Limb (tissue), 2 donors: ENCODE measurements around the gene LBP.
"Not testable (repeated sequence)": the region's sequence is repeated elsewhere in the genome, so short reads cannot be mapped to it uniquely, and the experiment has no call there.

Experiments used
- DNase-seq, 2 donors: peaks; one replicate each; pipeline ENCODE4 v3.0.0-alpha.2; 2016; ENCODE audit errors: extremely low spot score in 2 of 2

LBP gene

GRCh38 chr20:38349856-38350255, 3.6 kb downstream of the LBP start:
- DNase-seq = no peak

GRCh38 chr20:38350879-38351775, 4.8 kb downstream of the LBP start:
- DNase-seq = no peak

- DNase-seq = no peak
Observed at GRCh38 chr20:38353316-38353715, 7.0 kb downstream of the LBP start.

- no peak for DNase-seq
Observed at GRCh38 chr20:38354227-38354626, 7.9 kb downstream of the LBP start.

- no peak for DNase-seq
Observed at GRCh38 chr20:38355161-38356012, 9.1 kb downstream of the LBP start.

GRCh38 chr20:38357653-38358207, 11.4 kb downstream of the LBP start:
- no peak for DNase-seq

GRCh38 chr20:38358556-38358955, 12.3 kb downstream of the LBP start:
- DNase-seq = no peak

- DNase-seq = no peak
Observed at GRCh38 chr20:38363004-38363747, 16.9 kb downstream of the LBP start.

GRCh38 chr20:38369389-38369788, 23.1 kb downstream of the LBP start:
- no peak for DNase-seq

GRCh38 chr20:38372806-38373205, 26.5 kb downstream of the LBP start:
- no peak for DNase-seq

GRCh38 chr20:38373231-38373867, 27.1 kb downstream of the LBP start:
- no peak for DNase-seq

- no peak for DNase-seq
Observed at GRCh38 chr20:38373898-38374297, 27.6 kb downstream of the LBP start.

GRCh38 chr20:38377039-38377685, 30.9 kb downstream of the LBP start:
- no peak for DNase-seq

GRCh38 chr20:38377838-38378237, 31.6 kb downstream of the LBP start:
- not testable (repeated sequence) for DNase-seq

- no peak for DNase-seq
Observed at GRCh38 chr20:38383147-38383546, 36.9 kb downstream of the LBP start.

- DNase-seq = no peak
Observed at GRCh38 chr20:38386004-38386403, 39.7 kb downstream of the LBP start.

GRCh38 chr20:38386851-38387250, 40.6 kb downstream of the LBP start:
- no peak for DNase-seq

- DNase-seq = no peak
Observed at GRCh38 chr20:38387953-38388352, 41.7 kb downstream of the LBP start.

GRCh38 chr20:38392356-38392755, 46.1 kb downstream of the LBP start:
- no peak for DNase-seq

- no peak for DNase-seq
Observed at GRCh38 chr20:38393259-38393658, 47.0 kb downstream of the LBP start.
